Neural cell (in vitro differentiated cells): ENCODE results near the gene EHBP1. TPM values are rescaled to one million over a fixed set of nuclear protein-coding genes. Genes with fewer than 3 reads are reported as not detected.

Experiments
- H2AFZ ChIP-seq: fragments of 200-600, 300-800 bp; sonication (generic), shearing (Covaris generic); 2 replicates; pipeline ENCODE4 v1.6.0; 2014; ENCODE audit warnings: low read depth, mild to moderate bottlenecking, antibody characterized with exemption, low read length, moderate library complexity
- H3F3A ChIP-seq: fragments of 200-600 bp; shearing (Covaris generic); 2 replicates; pipeline ENCODE4 v1.6.1; 2016; ENCODE audit warnings: mild to moderate bottlenecking, moderate library complexity, mixed read lengths, antibody characterized with exemption, low read length; ENCODE audit not compliant: insufficient read depth, poor library complexity, severe bottlenecking
- H3K27ac ChIP-seq: fragments of 200-600, 300-800 bp; sonication (generic), shearing (Covaris generic); 2 replicates; pipeline ENCODE4 v1.5.1; 2014; ENCODE audit warnings: mild to moderate bottlenecking, low read length, moderate library complexity
- H3K27me3 ChIP-seq: fragments of 300-800, 200-600 bp; sonication (generic), shearing (Covaris generic); 2 replicates; pipeline ENCODE4 v1.6.0; 2014; ENCODE audit warnings: mild to moderate bottlenecking, low read depth, low read length, moderate library complexity; ENCODE audit not compliant: insufficient read depth
- H3K36me3 ChIP-seq: fragments of 300-800, 200-600 bp; sonication (generic), shearing (Covaris generic); 2 replicates; pipeline ENCODE4 v1.5.1; 2014; ENCODE audit warnings: mild to moderate bottlenecking, antibody characterized with exemption, low read length, moderate library complexity; ENCODE audit not compliant: insufficient read depth
- H3K4me2 ChIP-seq: fragments of 300-800, 200-600 bp; sonication (generic), shearing (Covaris generic); 2 replicates; pipeline ENCODE4 v1.6.0; 2014; ENCODE audit warnings: mild to moderate bottlenecking, low read length
- H3K4me3 ChIP-seq: fragments of 300-800, 200-600 bp; sonication (generic), shearing (Covaris generic); 2 replicates; pipeline ENCODE4 v1.5.1; 2014; ENCODE audit warnings: mild to moderate bottlenecking, low read length, moderate library complexity
- H3K79me2 ChIP-seq: fragments of 200-600 bp; shearing (Covaris generic); replicated peaks from 2 replicates; pipeline ENCODE4 v1.6.0; 2014; ENCODE audit warnings: mild to moderate bottlenecking, low read length, moderate library complexity; ENCODE audit not compliant: insufficient read depth
- H3K9ac ChIP-seq: fragments of 300-800, 200-600 bp; sonication (generic), shearing (Covaris generic); 2 replicates; pipeline ENCODE4 v1.6.1; 2016; ENCODE audit warnings: mild to moderate bottlenecking, low read length, mixed read lengths
- H3K9me2 ChIP-seq: fragments of 200-600 bp; shearing (Covaris generic); 2 replicates; pipeline ENCODE4 v1.6.1; 2016; ENCODE audit warnings: mild to moderate bottlenecking, low read length, mixed read lengths; ENCODE audit not compliant: insufficient read depth
- H3K9me3 ChIP-seq: fragments of 200-600, 300-800 bp; sonication (generic), shearing (Covaris generic); 2 replicates; pipeline ENCODE4 v1.6.1; 2016; ENCODE audit warnings: mild to moderate bottlenecking, mixed run types, low read length, moderate library complexity, mixed read lengths
- H4K20me1 ChIP-seq: fragments of 200-600 bp; shearing (Covaris generic); 2 replicates; pipeline ENCODE4 v1.6.1; 2016; ENCODE audit warnings: mild to moderate bottlenecking, mixed run types; ENCODE audit not compliant: insufficient read depth
- EP300 ChIP-seq: fragments of 450-650 bp; conservative IDR thresholded peaks from 2 replicates; pipeline ENCODE4 v1.6.1; 2014; ENCODE audit warnings: antibody characterized with exemption, mild to moderate bottlenecking, moderate library complexity; ENCODE audit not compliant: poor library complexity, severe bottlenecking
- EZH2 ChIP-seq: fragments of 200-600, 300-800 bp; shearing (Covaris generic), sonication (generic); IDR thresholded peaks from 2 replicates; pipeline ENCODE4 v1.6.1; 2014; ENCODE audit warnings: antibody characterized with exemption, low read length, borderline replicate concordance, mild to moderate bottlenecking; ENCODE audit not compliant: insufficient read depth, poor library complexity, severe bottlenecking
- MXI1 ChIP-seq: fragments of 450-650 bp; conservative IDR thresholded peaks from 2 replicates; pipeline ENCODE4 v1.6.1; 2014; ENCODE audit warnings: antibody characterized with exemption, mild to moderate bottlenecking; ENCODE audit not compliant: poor library complexity, severe bottlenecking
- POLR2AphosphoS5 ChIP-seq: IDR thresholded peaks from 2 replicates; pipeline ENCODE4 v1.6.1; 2012
- RAD21 ChIP-seq: fragments of 450-650 bp; conservative IDR thresholded peaks from 2 replicates; pipeline ENCODE4 v1.6.1; 2014; ENCODE audit warnings: antibody characterized with exemption, mild to moderate bottlenecking, moderate library complexity
- SMC3 ChIP-seq: fragments of 450-650 bp; conservative IDR thresholded peaks from 2 replicates; pipeline ENCODE4 v1.6.1; 2014; ENCODE audit warnings: antibody characterized with exemption, mild to moderate bottlenecking, moderate library complexity; ENCODE audit not compliant: poor library complexity
- TAF1 ChIP-seq: IDR thresholded peaks from 2 replicates; pipeline ENCODE4 v1.6.1; 2012; ENCODE audit warnings: low read depth
- polyA plus RNA-seq: library from polyadenylated mRNA; depleted of rRNA; stranded (reverse); fragments of >200 nt; gene quantifications from 2 replicates; pipeline ENCODE4 v1.2.3, GENCODE V29; 2014
- TF ChIP-seq, protein P1 (sequence below): IDR thresholded peaks from 2 replicates; pipeline ENCODE4 v1.6.1; 2012; ENCODE audit warnings: borderline replicate concordance
- TF ChIP-seq, protein P2 (sequence below): fragments of 450-650 bp; IDR thresholded peaks from 2 replicates; pipeline ENCODE4 v1.5.1; 2014; ENCODE audit warnings: antibody characterized with exemption, mild to moderate bottlenecking, moderate library complexity; ENCODE audit not compliant: poor library complexity, severe bottlenecking

EHBP1 gene
- polyA plus RNA-seq, 1 donor from 2014 or later = 52.6 TPM

DNA sequence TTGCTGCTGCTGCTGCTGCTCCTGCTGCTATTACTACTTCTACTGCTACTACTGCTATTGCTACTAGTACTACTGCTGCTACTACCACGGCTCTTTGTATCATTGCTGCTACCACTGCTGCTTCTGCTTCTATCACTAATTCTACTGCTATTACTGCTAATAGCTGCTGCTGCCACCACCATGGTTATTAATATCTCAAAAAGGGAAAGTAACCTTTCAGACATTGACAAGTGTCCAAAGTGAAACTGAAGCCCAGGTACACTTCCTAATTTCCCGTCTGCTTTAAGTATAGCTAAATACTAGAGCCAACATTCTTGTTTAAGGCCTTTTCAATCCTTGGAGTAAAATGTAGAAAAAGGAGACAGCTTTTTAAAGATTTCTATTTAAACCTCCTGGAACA, 45.4 kb upstream of the EHBP1 start:
- Histone ChIP-seq H2AFZ (no peak overlapping the region), H3K27ac (no peak overlapping the region), H3K36me3 (no peaks in the 10 kb centered on the region), H3F3A (no peaks in the 10 kb centered on the region), H3K9me2 (no peaks in the 10 kb centered on the region), H3K9ac (no peak overlapping the region), H3K4me2 (no peak overlapping the region), H3K4me3 (no peak overlapping the region), H3K9me3 (no peaks in the 10 kb centered on the region), H4K20me1 (no peaks in the 10 kb centered on the region), H3K79me2 (no peaks in the 10 kb centered on the region), H3K27me3 (no peaks in the 10 kb centered on the region)
- TF ChIP-seq MXI1 (no peak), TAF1 (no peak)
- TF ChIP-seq, protein P1, sequence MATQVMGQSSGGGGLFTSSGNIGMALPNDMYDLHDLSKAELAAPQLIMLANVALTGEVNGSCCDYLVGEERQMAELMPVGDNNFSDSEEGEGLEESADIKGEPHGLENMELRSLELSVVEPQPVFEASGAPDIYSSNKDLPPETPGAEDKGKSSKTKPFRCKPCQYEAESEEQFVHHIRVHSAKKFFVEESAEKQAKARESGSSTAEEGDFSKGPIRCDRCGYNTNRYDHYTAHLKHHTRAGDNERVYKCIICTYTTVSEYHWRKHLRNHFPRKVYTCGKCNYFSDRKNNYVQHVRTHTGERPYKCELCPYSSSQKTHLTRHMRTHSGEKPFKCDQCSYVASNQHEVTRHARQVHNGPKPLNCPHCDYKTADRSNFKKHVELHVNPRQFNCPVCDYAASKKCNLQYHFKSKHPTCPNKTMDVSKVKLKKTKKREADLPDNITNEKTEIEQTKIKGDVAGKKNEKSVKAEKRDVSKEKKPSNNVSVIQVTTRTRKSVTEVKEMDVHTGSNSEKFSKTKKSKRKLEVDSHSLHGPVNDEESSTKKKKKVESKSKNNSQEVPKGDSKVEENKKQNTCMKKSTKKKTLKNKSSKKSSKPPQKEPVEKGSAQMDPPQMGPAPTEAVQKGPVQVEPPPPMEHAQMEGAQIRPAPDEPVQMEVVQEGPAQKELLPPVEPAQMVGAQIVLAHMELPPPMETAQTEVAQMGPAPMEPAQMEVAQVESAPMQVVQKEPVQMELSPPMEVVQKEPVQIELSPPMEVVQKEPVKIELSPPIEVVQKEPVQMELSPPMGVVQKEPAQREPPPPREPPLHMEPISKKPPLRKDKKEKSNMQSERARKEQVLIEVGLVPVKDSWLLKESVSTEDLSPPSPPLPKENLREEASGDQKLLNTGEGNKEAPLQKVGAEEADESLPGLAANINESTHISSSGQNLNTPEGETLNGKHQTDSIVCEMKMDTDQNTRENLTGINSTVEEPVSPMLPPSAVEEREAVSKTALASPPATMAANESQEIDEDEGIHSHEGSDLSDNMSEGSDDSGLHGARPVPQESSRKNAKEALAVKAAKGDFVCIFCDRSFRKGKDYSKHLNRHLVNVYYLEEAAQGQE = no peak

DNA sequence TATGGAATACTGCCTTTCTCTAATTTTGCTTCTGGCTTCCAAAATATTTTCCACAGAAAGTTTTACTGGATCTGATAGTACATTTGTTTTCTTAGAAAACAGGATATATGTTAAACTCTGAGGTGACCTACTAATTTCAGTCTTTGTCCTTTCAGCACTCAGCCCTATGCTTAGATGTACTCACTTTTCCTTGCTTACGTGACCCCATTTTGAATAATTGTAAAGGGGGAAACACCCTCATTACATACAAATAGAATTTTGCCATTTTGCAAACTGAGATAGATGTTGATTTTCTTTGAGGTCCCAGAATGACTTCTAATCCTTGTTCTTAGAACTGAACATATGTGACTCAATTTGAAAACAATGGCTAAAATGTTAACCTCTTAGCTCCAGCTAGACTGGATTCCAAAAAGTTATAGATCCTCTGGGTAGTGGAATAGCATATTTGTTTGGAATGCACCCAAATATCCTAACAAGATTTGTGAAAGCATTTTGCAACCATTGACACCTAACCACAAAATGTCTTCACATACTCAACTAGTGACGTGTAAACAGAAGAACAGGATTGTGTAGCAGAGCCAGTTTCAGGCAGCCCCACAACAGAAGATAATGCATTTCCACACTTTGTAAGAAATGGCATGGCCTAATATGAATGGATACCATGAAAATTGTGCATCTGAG, 44.8 kb upstream of the EHBP1 start:
- Histone ChIP-seq H3K27me3 (no peaks in the 10 kb centered on the region), H3F3A (no peaks in the 10 kb centered on the region), H3K9me3 (no peaks in the 10 kb centered on the region), H3K27ac (no peak overlapping the region), H3K9me2 (no peaks in the 10 kb centered on the region), H3K9ac (no peak overlapping the region), H3K36me3 (no peaks in the 10 kb centered on the region), H3K79me2 (no peaks in the 10 kb centered on the region), H3K4me3 (no peak overlapping the region), H2AFZ (no peak overlapping the region), H3K4me2 (no peak overlapping the region), H4K20me1 (no peaks in the 10 kb centered on the region)
- TF ChIP-seq POLR2AphosphoS5 (no peak), TAF1 (no peak), MXI1 (no peak), SMC3 (no peak), EZH2 (no peak), RAD21 (no peak), EP300 (no peak)
- TF ChIP-seq, protein P2, sequence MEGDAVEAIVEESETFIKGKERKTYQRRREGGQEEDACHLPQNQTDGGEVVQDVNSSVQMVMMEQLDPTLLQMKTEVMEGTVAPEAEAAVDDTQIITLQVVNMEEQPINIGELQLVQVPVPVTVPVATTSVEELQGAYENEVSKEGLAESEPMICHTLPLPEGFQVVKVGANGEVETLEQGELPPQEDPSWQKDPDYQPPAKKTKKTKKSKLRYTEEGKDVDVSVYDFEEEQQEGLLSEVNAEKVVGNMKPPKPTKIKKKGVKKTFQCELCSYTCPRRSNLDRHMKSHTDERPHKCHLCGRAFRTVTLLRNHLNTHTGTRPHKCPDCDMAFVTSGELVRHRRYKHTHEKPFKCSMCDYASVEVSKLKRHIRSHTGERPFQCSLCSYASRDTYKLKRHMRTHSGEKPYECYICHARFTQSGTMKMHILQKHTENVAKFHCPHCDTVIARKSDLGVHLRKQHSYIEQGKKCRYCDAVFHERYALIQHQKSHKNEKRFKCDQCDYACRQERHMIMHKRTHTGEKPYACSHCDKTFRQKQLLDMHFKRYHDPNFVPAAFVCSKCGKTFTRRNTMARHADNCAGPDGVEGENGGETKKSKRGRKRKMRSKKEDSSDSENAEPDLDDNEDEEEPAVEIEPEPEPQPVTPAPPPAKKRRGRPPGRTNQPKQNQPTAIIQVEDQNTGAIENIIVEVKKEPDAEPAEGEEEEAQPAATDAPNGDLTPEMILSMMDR = no peak
- TF ChIP-seq, protein P1 = no peak
